H1 (cell line): ENCODE results near the gene WASF1. TPM values are rescaled to one million over a fixed set of nuclear protein-coding genes. Genes with fewer than 3 reads are reported as not detected.

ENCODE experiments used
- CTCF ChIP-seq, 3 experiments: IDR thresholded peaks; 1 replicate in 2 of 3; 2 replicates in 1 of 3; pipeline versions ENCODE4 v1.5.1 to v1.6.1; 2011; ENCODE audit warnings: low read length in 3 of 3, mild to moderate bottlenecking in 3 of 3, inconsistent platforms in 2 of 3, low read depth in 1 of 3, moderate library complexity in 1 of 3; ENCODE audit not compliant: insufficient read depth in 1 of 3; ENCODE audit errors: control extremely low read depth in 1 of 3
- polyA plus RNA-seq, 7 experiments: library from polyadenylated mRNA; depleted of rRNA in 3 of 7; stranded (reverse) in 5 of 7; unstranded in 2 of 7; fragments of >200 nt in 5 of 7; fragments of 200-250 nt in 2 of 7; gene quantifications; 1 replicate in 5 of 7; 2 replicates in 1 of 7; 4 replicates in 1 of 7; pipeline versions ENCODE4 v1.2.1 to v1.2.3, GENCODE V29; 2011 to 2013; ENCODE audit warnings: missing spikeins in 2 of 7, mixed read lengths in 2 of 7
- total RNA-seq: library from RNA; stranded (reverse); fragmentation: NEBNext Ultra II Directional; extraction: Animal tissue kit (Norgen Biotek cat#: 25700); gene quantifications from 2 replicates; pipeline ENCODE4 v1.2.1, GENCODE V29; 2021

Gene WASF1
- total and polyA plus RNA-seq, 2 of the 8 experiments (the other 6 are each of a cell fraction or from before 2014, with no cell fraction given) = 37.6 to 39.9 TPM

GRCh38 chr6:110095935-110096334, 83.5 kb downstream of the WASF1 start (continued):
- no peak for TF ChIP-seq CTCF (IDR thresholded peaks at IDR 0.05; ENCODE audit: control extremely low read depth in 1 of 3, insufficient read depth in 1 of 3, low read depth in 1 of 3, low read length in 3 of 3)
